KMS-11 (cell line): ENCODE data around the gene MACROD1.

ENCODE experiments used
- H2AFZ ChIP-seq: fragments of 200-600 bp; sonication (generic); 2 replicates; pipeline ENCODE4 v1.6.1; 2016; ENCODE audit warnings: antibody characterized with exemption, mixed run types, low read depth
- H3K27ac ChIP-seq: fragments of 200-600 bp; sonication (generic); 2 replicates; pipeline ENCODE4 v1.6.1; 2016; ENCODE audit warnings: mild to moderate bottlenecking, mixed run types
- H3K27me3 ChIP-seq: fragments of 200-600 bp; sonication (generic); 2 replicates; pipeline ENCODE4 v1.6.1; 2017; ENCODE audit warnings: mild to moderate bottlenecking, low read depth, mixed run types, moderate library complexity; ENCODE audit not compliant: insufficient read depth
- H3K36me3 ChIP-seq: fragments of 200-600 bp; sonication (generic); 2 replicates; pipeline ENCODE4 v1.6.1; 2017; ENCODE audit warnings: mild to moderate bottlenecking, mixed run types; ENCODE audit not compliant: insufficient read depth
- H3K4me1 ChIP-seq: fragments of 200-600 bp; sonication (generic); 2 replicates; pipeline ENCODE4 v1.6.1; 2016; ENCODE audit warnings: mild to moderate bottlenecking, low read depth, mixed run types; ENCODE audit not compliant: poor library complexity, severe bottlenecking
- H3K4me2 ChIP-seq: fragments of 200-600 bp; sonication (generic); 2 replicates; pipeline ENCODE4 v1.7.0; 2016; ENCODE audit warnings: mild to moderate bottlenecking, mixed run types
- H3K4me3 ChIP-seq: fragments of 200-600 bp; sonication (generic); IDR thresholded peaks from 2 replicates; pipeline ENCODE4 v1.6.1; 2017; ENCODE audit warnings: low read depth, low read length, mixed read lengths; ENCODE audit not compliant: insufficient read depth
- H3K79me2 ChIP-seq: fragments of 200-600 bp; sonication (generic); 2 replicates; pipeline ENCODE4 v1.6.1; 2016; ENCODE audit warnings: low read depth, mixed run types; ENCODE audit not compliant: insufficient read depth
- H3K9ac ChIP-seq: fragments of 200-600 bp; sonication (generic); 2 replicates; pipeline ENCODE4 v1.6.1; 2016; ENCODE audit warnings: mild to moderate bottlenecking, mixed run types
- H4K20me1 ChIP-seq: fragments of 200-600 bp; sonication (generic); 2 replicates; pipeline ENCODE4 v1.6.1; 2016; ENCODE audit warnings: mild to moderate bottlenecking, mixed run types; ENCODE audit not compliant: insufficient read depth
- TF ChIP-seq, protein P1 (sequence below): fragments of 200-600 bp; sonication (generic); conservative IDR thresholded peaks from 2 replicates; pipeline ENCODE4 v1.6.1; 2017; ENCODE audit warnings: low read depth, mild to moderate bottlenecking, antibody characterized with exemption, low read length, moderate library complexity, mixed read lengths

Gene MACROD1

GRCh38 chr11:64086258-64087123 is 79.4 kb downstream of the MACROD1 start:
- Histone ChIP-seq H3K9ac (no peak overlapping the region), H3K4me1 (peaks cover 6% of the 10 kb centered on the region), H3K4me3 (no peak overlapping the region), H3K27ac (no peak overlapping the region), H3K79me2 (no peaks in the 10 kb centered on the region), H3K27me3 (no peaks in the 10 kb centered on the region), H3K4me2 (no peak overlapping the region), H3K36me3 (no peaks in the 10 kb centered on the region), H4K20me1 (no peaks in the 10 kb centered on the region), H2AFZ (no peak overlapping the region)
- TF ChIP-seq, protein P1, sequence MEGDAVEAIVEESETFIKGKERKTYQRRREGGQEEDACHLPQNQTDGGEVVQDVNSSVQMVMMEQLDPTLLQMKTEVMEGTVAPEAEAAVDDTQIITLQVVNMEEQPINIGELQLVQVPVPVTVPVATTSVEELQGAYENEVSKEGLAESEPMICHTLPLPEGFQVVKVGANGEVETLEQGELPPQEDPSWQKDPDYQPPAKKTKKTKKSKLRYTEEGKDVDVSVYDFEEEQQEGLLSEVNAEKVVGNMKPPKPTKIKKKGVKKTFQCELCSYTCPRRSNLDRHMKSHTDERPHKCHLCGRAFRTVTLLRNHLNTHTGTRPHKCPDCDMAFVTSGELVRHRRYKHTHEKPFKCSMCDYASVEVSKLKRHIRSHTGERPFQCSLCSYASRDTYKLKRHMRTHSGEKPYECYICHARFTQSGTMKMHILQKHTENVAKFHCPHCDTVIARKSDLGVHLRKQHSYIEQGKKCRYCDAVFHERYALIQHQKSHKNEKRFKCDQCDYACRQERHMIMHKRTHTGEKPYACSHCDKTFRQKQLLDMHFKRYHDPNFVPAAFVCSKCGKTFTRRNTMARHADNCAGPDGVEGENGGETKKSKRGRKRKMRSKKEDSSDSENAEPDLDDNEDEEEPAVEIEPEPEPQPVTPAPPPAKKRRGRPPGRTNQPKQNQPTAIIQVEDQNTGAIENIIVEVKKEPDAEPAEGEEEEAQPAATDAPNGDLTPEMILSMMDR, result no peak

DNA sequence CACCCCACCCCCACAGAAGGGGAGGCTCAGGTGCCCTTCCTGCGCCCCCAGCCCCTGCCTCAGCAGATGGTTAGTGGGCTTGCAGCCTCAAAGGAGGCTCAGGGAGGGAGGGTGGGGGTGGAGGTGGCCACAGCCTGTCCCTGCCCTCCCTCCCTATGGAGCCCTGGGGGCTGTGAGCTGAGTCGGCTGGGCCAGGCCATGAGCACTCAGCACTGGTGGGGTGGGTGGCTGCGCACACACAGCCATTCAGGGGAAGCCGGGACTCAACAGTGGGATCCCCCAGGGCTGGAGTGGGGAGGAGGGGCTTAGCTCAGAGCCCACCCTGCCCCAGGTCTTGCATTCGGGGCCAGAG is 80.0 kb downstream of the MACROD1 start:
- TF ChIP-seq, protein P1, result no peak

GRCh38 chr11:64084951-64085710 is 80.8 kb downstream of the MACROD1 start:
- Histone ChIP-seq H3K4me1 (no peaks in the 10 kb centered on the region), H4K20me1 (no peaks in the 10 kb centered on the region), H3K4me3 (no peak overlapping the region), H3K27me3 (no peaks in the 10 kb centered on the region), H3K27ac (no peak overlapping the region), H3K79me2 (no peaks in the 10 kb centered on the region), H3K4me2 (no peak overlapping the region), H3K36me3 (no peaks in the 10 kb centered on the region), H2AFZ (no peak overlapping the region), H3K9ac (no peak overlapping the region)
- TF ChIP-seq, protein P1, result no peak

More for the DNA sequence above, 80.0 kb downstream of the MACROD1 start:
- Histone ChIP-seq H3K79me2 (no peaks in the 10 kb centered on the region), H3K27me3 (no peaks in the 10 kb centered on the region), H3K4me2 (no peak overlapping the region), H3K4me3 (no peak overlapping the region), H3K9ac (no peak overlapping the region), H4K20me1 (no peaks in the 10 kb centered on the region), H2AFZ (no peak overlapping the region), H3K27ac (no peak overlapping the region), H3K4me1 (no peaks in the 10 kb centered on the region), H3K36me3 (no peaks in the 10 kb centered on the region)

GRCh38 chr11:64084146-64084950 is 81.6 kb downstream of the MACROD1 start:
- Histone ChIP-seq H3K4me2 (no peak overlapping the region), H3K9ac (no peak overlapping the region), H2AFZ (no peak overlapping the region), H3K27ac (no peak overlapping the region), H3K36me3 (no peaks in the 10 kb centered on the region), H4K20me1 (no peaks in the 10 kb centered on the region), H3K4me3 (no peak overlapping the region), H3K79me2 (no peaks in the 10 kb centered on the region), H3K4me1 (no peaks in the 10 kb centered on the region), H3K27me3 (no peaks in the 10 kb centered on the region)
- TF ChIP-seq, protein P1, result no peak
